PC-9 (cell line): Measurements from ENCODE around the gene DNAAF3.

Source experiments
- EZH2 ChIP-seq: fragments of 200-600 bp; sonication (generic); IDR thresholded peaks from 2 replicates; pipeline ENCODE4 v1.8.0; 2017; ENCODE audit warnings: antibody characterized with exemption, low read depth
- TF ChIP-seq, protein P1 (sequence below): fragments of 200-600 bp; sonication (generic); conservative IDR thresholded peaks from 2 replicates; pipeline ENCODE4 v1.6.1; 2017; ENCODE audit warnings: mixed run types, antibody characterized with exemption, mild to moderate bottlenecking, moderate library complexity

DNA sequence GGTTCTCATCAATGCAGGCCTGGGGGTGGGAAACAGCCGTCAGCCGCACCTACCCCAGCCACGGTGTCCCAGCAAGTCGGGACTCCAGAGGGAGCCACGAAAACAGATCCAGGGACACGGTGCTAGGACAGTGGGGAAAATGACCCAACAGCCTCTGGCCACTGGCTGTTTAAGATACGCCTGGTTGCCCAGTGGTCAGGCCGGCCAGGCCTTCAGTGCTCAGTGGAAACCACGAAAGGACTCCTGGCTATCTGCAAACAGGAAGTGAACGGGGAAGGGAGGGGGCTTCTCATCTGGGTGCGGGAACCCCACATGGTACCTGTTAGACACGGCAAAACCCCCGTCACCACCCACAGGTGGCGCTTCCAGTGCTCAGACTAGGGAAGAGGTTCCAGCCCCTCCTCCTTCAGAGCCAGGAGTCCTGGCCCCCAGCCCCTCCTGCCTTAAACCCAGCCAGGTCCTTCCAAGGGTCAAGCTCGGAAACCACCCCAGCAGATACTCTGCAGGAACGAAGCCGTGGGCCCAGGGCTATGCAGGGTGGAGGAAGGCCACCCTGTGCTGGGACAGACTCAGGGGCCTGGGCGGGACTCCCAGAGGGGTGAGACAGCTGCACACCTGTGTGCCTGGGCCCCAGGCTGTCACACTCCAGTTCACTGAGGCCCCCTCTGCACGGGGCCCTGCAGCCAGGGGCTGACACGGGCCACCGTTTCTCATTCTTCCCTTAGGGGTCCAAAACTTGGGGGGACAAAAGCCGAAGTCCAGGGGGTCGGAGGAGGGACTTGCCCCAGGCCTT is 53.4 kb downstream of the DNAAF3 start:
- TF ChIP-seq, protein P1, sequence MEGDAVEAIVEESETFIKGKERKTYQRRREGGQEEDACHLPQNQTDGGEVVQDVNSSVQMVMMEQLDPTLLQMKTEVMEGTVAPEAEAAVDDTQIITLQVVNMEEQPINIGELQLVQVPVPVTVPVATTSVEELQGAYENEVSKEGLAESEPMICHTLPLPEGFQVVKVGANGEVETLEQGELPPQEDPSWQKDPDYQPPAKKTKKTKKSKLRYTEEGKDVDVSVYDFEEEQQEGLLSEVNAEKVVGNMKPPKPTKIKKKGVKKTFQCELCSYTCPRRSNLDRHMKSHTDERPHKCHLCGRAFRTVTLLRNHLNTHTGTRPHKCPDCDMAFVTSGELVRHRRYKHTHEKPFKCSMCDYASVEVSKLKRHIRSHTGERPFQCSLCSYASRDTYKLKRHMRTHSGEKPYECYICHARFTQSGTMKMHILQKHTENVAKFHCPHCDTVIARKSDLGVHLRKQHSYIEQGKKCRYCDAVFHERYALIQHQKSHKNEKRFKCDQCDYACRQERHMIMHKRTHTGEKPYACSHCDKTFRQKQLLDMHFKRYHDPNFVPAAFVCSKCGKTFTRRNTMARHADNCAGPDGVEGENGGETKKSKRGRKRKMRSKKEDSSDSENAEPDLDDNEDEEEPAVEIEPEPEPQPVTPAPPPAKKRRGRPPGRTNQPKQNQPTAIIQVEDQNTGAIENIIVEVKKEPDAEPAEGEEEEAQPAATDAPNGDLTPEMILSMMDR: no peak; the same call in 1 of the 2 replicates
- no peak for TF ChIP-seq EZH2
